Measurements from ENCODE around the gene IKBKG.

GRCh38 chrX:154542723-154543424, 4.5 kb upstream of the IKBKG start:
- no peak for TF ChIP-seq CTCF (conservative IDR thresholded peaks at IDR 0.05; ENCODE audit: low read length)
- TF ChIP-seq EZH2phosphoT487 (IDR thresholded peaks at IDR 0.05; ENCODE audit: borderline replicate concordance, low read depth, low read length) = no peak

All from OCI-LY7 (cell line).